Psoas muscle (tissue), 8 donors: Measurements from ENCODE around the gene GRIA3. TPM values are rescaled to one million over a fixed set of nuclear protein-coding genes. Genes with fewer than 3 reads are reported as not detected.

Experiments
- ATAC-seq, 4 donors: fragments of 200-7000 bp; cut with Tn5 transposase; one replicate each; pipeline ENCODE4 v1.9.1; 2020; ENCODE audit warnings: moderate library complexity in 3 of 4, mild to moderate bottlenecking in 2 of 4
- DNase-seq, 2 donors: peaks; one replicate each; pipeline ENCODE4 v3.0.0-alpha.2; 2020
- H3K27ac ChIP-seq: fragments of 200-600 bp; one replicate; pipeline ENCODE4 v1.8.0; 2022
- H3K27me3 ChIP-seq, 3 donors: fragments of 200-600 bp in 1 of 3; one replicate each; pipeline versions ENCODE4 v1.6.1 to v1.8.0; 2013 to 2022; ENCODE audit warnings: low read length in 2 of 3, mild to moderate bottlenecking in 2 of 3, moderate library complexity in 1 of 3; ENCODE audit not compliant: insufficient read depth in 3 of 3
- H3K36me3 ChIP-seq, 2 donors: fragments of 200-600 bp in 1 of 2; one replicate each; pipeline versions ENCODE4 v1.6.1 to v1.8.0; 2013 to 2022; ENCODE audit warnings: low read depth in 1 of 2, mild to moderate bottlenecking in 1 of 2, moderate library complexity in 1 of 2; ENCODE audit not compliant: insufficient read depth in 1 of 2
- H3K4me1 ChIP-seq: fragments of 200-600 bp; one replicate; pipeline ENCODE4 v1.8.0; 2022
- H3K4me3 ChIP-seq: fragments of 200-600 bp; one replicate; pipeline ENCODE4 v1.8.0; 2022; ENCODE audit warnings: mild to moderate bottlenecking
- H3K9me3 ChIP-seq: fragments of 200-600 bp; one replicate; pipeline ENCODE4 v1.8.0; 2022
- WGBS, 3 donors: extraction: QIAGEN DNeasy Blood & Tissue Kit; methylation state at CpG; one replicate each; pipeline versions ENCODE4 v1.1.6 to v1.1.7; 2013; 5-methylcytosine and 5-hydroxymethylcytosine counted together
- intact Hi-C, 2 donors: fragments of 100-400 bp; cut with DNase I; formaldehyde crosslinking; loops; one replicate each; pipeline versions ENCODE4 v1.11.0 to v1.14.2; 2022
- polyA plus RNA-seq, 3 donors: library from polyadenylated mRNA; stranded (reverse); fragments of 200-250 nt; gene quantifications; one replicate each; pipeline ENCODE4 v1.2.3, GENCODE V29; 2013
- total RNA-seq, 4 donors: library from RNA; stranded (reverse); fragmentation: NEBNext Ultra II Directional in 2 of 4; extraction: Animal tissue kit (Norgen Biotek cat#: 25700) in 2 of 4; gene quantifications; one replicate each; pipeline versions ENCODE4 v1.2.1 to v1.2.4, GENCODE V29; 2021 to 2023
- TF ChIP-seq, protein P1 (sequence below): fragments of 200-600 bp; IDR thresholded peaks from one replicate; pipeline ENCODE4 v1.8.0; 2022; ENCODE audit warnings: antibody characterized with exemption
- donor health status: healthy with polysubstance abuse.
- donor health status: DM: no; HTN: no; CAD: no; lungs with moderate emphysema.
- donor health status: Bipolar disorder and iron deficiency.
- donor health status: healthy.
- donor health status: DM: yes; HTN: yes; CAD: no.
- donor health status: DM: no; HTN: no; CAD: no.
- donor health status: DM: no; HTN: no; CAD: no.
- donor health status: DM: yes; HTN: yes; CAD: no.

The GRIA3 gene
- total and polyA plus RNA-seq, 7 donors = 0.03 to 0.32 (median 0.21) TPM; not detected in 1

DNA sequence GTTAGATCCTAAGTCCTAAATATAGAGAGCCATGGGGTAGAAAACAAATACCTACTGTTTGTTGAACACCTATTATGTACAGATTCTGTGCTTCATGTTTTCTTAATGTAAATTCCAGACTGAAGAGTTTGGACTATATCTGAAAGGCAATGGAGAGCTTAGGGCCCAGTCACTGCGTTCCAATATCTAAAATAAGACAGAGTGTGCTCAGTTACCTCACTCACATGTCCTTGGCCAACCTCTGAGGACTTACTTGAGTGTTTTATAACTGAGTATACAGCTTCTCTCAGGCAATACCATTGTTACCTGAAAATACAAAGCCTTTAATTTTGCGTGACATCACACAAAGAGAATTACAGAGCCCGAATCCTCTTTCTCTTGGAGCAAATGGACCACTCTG lies 53.2 kb downstream of the GRIA3 start:
- WGBS, 3 donors = 56 to 62% (median 59%) methylated on average over 3 of the region's 3 CpGs

DNA sequence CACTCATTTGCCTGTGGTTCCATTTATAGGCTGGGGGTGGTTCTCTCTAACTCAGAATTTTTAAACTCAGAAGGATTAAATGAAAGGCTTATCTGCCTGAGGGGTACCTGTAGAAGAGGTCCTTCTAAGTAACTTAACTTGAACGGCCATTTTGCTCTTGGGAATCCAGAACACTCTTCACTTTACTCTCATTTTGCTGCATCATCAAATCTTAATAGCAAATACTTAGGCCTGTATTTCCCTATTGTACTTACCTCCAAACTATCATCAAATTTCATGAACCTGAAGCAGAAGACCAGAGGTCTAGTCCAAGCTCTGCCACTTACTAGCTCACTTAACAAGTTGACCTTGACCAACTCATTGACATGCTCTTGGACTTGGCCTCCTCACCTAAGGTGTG lies 70.4 kb downstream of the GRIA3 start:
- Histone ChIP-seq H3K9me3 (no peaks in the 10 kb centered on the region), H3K36me3 (no peaks in the 10 kb centered on the region), H3K27me3 (no peaks in the 10 kb centered on the region), H3K4me3 (no peak overlapping the region), H3K4me1 (no peaks in the 10 kb centered on the region), H3K27ac (no peak overlapping the region)
- no peak for DNase-seq
- intact Hi-C loops = no loop called here
- ATAC-seq = no peak
- 63 to 93% (median 67%) methylated on average over 1 of the region's 1 CpG for WGBS, 3 donors
- TF ChIP-seq, protein P1, sequence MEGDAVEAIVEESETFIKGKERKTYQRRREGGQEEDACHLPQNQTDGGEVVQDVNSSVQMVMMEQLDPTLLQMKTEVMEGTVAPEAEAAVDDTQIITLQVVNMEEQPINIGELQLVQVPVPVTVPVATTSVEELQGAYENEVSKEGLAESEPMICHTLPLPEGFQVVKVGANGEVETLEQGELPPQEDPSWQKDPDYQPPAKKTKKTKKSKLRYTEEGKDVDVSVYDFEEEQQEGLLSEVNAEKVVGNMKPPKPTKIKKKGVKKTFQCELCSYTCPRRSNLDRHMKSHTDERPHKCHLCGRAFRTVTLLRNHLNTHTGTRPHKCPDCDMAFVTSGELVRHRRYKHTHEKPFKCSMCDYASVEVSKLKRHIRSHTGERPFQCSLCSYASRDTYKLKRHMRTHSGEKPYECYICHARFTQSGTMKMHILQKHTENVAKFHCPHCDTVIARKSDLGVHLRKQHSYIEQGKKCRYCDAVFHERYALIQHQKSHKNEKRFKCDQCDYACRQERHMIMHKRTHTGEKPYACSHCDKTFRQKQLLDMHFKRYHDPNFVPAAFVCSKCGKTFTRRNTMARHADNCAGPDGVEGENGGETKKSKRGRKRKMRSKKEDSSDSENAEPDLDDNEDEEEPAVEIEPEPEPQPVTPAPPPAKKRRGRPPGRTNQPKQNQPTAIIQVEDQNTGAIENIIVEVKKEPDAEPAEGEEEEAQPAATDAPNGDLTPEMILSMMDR = no peak

More for the DNA sequence above, 53.2 kb downstream of the GRIA3 start:
- Histone ChIP-seq H3K36me3 (no peaks in the 10 kb centered on the region), H3K27ac (no peak overlapping the region), H3K4me1 (no peaks in the 10 kb centered on the region), H3K27me3 (no peaks in the 10 kb centered on the region), H3K4me3 (no peak overlapping the region), H3K9me3 (no peaks in the 10 kb centered on the region)
- intact Hi-C loops = no loop called here
- TF ChIP-seq, protein P1 = no peak
- ATAC-seq (no peak), DNase-seq (no peak)

DNA sequence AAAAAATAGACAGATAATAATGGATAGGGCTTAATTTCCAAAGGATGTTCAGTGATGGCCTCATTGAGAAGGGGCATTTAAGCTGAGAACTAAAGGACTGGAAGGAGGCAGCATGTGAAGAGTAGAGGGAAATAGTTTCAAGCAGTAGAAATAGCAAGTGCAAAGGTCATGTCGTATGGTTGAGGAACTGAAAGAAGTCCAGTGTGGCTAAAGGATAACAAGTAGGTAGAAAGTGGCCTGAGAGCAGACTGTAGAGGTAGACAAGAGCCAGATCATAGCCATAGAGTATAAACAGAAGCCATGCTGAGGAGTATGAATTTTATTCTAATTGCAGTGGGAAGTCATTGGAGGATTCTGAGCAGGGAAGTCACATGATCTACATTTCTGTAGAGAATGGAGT lies 72.3 kb downstream of the GRIA3 start:
- H3K27me3 ChIP-seq = no peaks in the 10 kb centered on the region
- no peaks in the 10 kb centered on the region for H3K4me1 ChIP-seq
- 61 to 88% (median 75%) methylated on average over 1 of the region's 1 CpG for WGBS, 3 donors
- TF ChIP-seq, protein P1 = no peak
- DNase-seq = no peak
- no peaks in the 10 kb centered on the region for H3K9me3 ChIP-seq
- no peak overlapping the region for H3K4me3 ChIP-seq
- no peak overlapping the region for H3K27ac ChIP-seq
- ATAC-seq = no peak
- intact Hi-C loops = no loop called here
- no peaks in the 10 kb centered on the region for H3K36me3 ChIP-seq

DNA sequence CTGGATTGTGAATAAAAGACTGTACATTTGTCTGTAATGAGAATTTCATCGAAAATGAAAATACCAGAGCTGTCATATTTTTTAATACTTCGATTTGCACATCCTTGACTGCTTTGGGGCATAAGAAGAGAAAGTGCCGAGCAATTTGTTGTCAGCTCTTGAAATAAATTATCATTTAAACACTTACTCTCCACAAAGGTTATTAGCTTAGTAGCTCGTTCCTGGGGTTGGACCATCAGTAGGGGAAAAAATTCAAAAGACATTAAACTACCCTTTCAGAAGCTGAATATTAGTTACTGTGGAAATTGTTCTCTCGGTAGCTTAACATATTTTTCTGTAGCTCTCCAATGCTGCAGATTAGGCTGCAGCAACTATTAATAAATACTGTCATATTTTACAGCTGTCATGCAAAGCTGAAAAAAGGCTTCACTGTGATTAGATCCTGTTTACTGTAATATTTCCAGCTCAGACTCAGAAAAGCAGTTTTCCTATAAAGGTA lies 76.9 kb downstream of the GRIA3 start:
- no peak for ATAC-seq
- no peak overlapping the region for H3K4me3 ChIP-seq
- no peak for DNase-seq
- H3K27me3 ChIP-seq = no peaks in the 10 kb centered on the region
- TF ChIP-seq, protein P1 = no peak
- intact Hi-C loops = no loop called here
- 46 to 58% (median 56%) methylated on average over 5 of the region's 5 CpGs for WGBS, 3 donors
- no peaks in the 10 kb centered on the region for H3K4me1 ChIP-seq
- no peaks in the 10 kb centered on the region for H3K36me3 ChIP-seq
- H3K27ac ChIP-seq = no peak overlapping the region
- H3K9me3 ChIP-seq = no peaks in the 10 kb centered on the region

DNA sequence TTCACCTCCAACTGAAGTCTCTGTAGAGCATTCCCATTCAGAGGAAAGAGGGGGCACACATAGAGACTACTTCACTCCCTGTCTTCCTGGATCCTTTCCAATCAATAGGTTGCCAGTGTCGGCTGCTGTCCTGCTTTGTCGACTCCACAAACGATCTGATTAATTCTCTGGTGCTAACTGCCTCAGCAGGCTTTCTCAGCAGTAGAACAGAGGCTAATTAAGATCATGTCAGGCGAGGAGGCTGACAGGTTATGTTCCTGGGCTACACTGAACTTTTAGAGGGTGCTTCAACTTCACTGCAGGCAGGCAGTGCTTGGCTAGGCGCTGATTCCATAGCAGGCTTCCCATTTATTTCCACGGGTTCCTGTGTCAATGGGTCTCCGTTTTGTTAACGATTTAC lies 79.2 kb downstream of the GRIA3 start:
- 38 to 41% (median 38%) methylated on average over 8 of the region's 8 CpGs for WGBS, 3 donors
- no peaks in the 10 kb centered on the region for H3K4me1 ChIP-seq
- no peaks in the 10 kb centered on the region for H3K27me3 ChIP-seq
- intact Hi-C loops = no loop called here
- H3K36me3 ChIP-seq = no peaks in the 10 kb centered on the region
- H3K27ac ChIP-seq = no peak overlapping the region
- TF ChIP-seq, protein P1 = no peak
- H3K9me3 ChIP-seq = no peaks in the 10 kb centered on the region
- H3K4me3 ChIP-seq = no peak overlapping the region
- DNase-seq = no peak
- ATAC-seq = no peak
